NB4 (cell line): ENCODE results near the gene MICOS13.

ENCODE experiments used
- MYC ChIP-seq: IDR thresholded peaks from 2 replicates; pipeline ENCODE4 v1.6.1; 2011; ENCODE audit warnings: low read depth, low read length
- POLR2A ChIP-seq: IDR thresholded peaks from 2 replicates; pipeline ENCODE4 v1.6.1; 2011; ENCODE audit warnings: mild to moderate bottlenecking; ENCODE audit not compliant: insufficient read length; ENCODE audit errors: extremely low read depth
- TF ChIP-seq, protein P1 (sequence below): IDR thresholded peaks from one replicate; pipeline ENCODE4 v1.5.1; 2012; ENCODE audit warnings: low read depth, low read length

DNA sequence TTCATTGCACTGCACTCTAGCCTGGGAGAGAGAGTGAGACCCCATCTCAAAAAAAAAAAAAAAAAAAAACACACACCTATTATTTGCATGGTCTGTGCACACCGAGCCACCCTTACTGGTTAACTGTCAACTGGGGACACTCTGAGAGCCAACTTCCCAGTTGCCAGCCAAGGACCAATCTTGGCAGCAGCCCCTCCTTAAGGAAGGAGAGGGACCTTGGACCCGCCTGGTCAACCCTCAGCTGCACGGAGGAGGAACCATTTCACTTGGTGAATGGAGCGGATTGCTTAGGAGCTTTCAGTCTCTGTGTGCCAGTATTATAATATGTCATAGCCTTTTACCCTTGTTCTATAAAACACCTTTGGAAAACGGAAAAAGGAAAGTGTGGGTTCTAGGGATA lies 24.9 kb downstream of the MICOS13 start:
- TF ChIP-seq, protein P1, sequence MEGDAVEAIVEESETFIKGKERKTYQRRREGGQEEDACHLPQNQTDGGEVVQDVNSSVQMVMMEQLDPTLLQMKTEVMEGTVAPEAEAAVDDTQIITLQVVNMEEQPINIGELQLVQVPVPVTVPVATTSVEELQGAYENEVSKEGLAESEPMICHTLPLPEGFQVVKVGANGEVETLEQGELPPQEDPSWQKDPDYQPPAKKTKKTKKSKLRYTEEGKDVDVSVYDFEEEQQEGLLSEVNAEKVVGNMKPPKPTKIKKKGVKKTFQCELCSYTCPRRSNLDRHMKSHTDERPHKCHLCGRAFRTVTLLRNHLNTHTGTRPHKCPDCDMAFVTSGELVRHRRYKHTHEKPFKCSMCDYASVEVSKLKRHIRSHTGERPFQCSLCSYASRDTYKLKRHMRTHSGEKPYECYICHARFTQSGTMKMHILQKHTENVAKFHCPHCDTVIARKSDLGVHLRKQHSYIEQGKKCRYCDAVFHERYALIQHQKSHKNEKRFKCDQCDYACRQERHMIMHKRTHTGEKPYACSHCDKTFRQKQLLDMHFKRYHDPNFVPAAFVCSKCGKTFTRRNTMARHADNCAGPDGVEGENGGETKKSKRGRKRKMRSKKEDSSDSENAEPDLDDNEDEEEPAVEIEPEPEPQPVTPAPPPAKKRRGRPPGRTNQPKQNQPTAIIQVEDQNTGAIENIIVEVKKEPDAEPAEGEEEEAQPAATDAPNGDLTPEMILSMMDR: no peak
- TF ChIP-seq MYC (no peak), POLR2A (no peak)
